Stimulated activated CD4-positive, alpha-beta T cell treated with anti-CD3 and anti-CD28 coated beads, Interleukin-1b, Interleukin-23, amount 100 ng/mL, for 4 hours (primary cell): ENCODE data around the gene SLC39A9.

Experiments
- DNase-seq, 2 donors: peaks; one replicate each; pipeline ENCODE4 v3.0.0-alpha.2; 2020; ENCODE audit warnings: low read depth in 2 of 2

SLC39A9 gene

GRCh38 chr14:69398053-69398817, at the start of gene SLC39A9, which contains the start of gene ERH:
Gene SLC39A9 (plus strand): TSS chr14:69398692. CDS start chr14:69399370, 678 bp downstream.
Gene ERH (minus strand): TSS chr14:69398299. CDS start chr14:69398233, 66 bp downstream.
- DNase-seq = peak; percentile 84 to 87

DNA sequence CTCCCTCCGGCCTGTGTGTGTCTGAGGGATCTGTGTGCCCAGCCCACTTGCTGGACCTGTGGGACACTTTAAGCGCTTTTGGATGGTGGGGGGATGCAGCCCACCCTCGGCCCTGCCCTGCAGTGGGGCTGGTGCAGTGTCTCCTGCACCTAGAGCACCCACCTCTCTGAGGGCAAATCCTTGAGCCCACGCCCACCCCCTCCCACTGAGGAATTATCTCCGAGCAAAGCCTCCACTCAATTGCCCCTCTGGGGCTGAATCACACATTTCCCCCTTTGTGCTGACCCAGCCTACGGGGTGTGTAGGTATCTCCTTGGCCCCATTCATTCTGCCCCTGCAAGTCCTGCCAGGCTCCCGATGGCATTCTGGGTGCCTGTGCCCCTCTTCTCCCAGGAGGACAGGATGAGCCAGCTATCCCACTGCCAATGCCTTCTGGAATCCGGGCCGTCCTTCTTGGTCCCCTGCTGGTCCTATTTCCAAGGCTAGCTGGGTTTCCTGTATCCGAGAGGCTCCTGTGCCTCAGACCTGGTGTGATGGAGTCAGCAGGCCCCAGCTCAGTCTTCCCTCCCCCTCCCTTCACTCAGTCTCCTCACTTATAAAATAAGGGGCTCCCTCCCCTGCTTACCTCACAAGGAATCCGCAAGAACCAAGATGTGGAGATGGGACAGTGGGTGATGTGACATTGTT, 49.3 kb upstream of the SLC39A9 start:
- DNase-seq = no peak

- no peak for DNase-seq
Observed at GRCh38 chr14:69350892-69351291, 47.6 kb upstream of the SLC39A9 start.

DNA sequence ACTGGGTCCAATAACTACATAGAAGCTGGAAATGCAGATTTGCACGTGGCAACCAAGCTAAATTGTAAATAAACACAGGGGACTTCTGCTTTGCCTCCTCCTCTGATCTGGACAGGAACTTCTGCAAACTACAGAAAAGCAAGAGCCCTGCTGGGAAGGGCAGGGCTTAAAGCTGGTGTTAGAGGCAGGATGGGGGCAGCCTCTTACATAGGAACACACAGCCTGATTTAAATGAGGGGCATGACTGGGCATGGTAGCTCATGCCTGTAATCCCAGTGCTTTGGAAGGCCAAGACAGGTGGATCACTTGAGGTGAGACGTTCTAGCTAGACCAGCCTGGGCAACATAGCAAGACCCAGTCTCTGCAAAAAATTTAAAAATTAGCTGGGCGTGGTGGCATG, 47.1 kb upstream of the SLC39A9 start:
- DNase-seq = no peak

DNA sequence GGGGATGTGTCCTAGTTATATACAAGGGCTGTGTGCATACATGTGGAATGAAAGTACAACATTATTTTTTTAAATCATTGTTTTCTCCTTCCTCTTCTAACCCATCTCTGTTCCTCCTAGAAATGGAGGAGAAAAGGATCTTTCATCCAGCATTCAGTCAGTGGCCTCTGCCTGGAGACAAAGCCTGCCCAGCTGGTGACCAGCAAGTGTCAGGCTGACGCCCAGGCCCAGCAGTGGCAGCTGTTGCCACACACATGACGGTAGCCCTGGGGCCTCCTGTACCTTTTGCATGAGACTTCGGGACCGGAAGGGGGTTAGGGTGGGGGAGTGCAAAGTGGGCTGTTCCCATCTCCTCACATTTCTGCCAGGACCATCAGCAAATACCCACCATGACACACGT, 46.6 kb upstream of the SLC39A9 start:
- DNase-seq = no peak

- DNase-seq = no peak
Observed at GRCh38 chr14:69353168-69353567, 45.3 kb upstream of the SLC39A9 start.

DNA sequence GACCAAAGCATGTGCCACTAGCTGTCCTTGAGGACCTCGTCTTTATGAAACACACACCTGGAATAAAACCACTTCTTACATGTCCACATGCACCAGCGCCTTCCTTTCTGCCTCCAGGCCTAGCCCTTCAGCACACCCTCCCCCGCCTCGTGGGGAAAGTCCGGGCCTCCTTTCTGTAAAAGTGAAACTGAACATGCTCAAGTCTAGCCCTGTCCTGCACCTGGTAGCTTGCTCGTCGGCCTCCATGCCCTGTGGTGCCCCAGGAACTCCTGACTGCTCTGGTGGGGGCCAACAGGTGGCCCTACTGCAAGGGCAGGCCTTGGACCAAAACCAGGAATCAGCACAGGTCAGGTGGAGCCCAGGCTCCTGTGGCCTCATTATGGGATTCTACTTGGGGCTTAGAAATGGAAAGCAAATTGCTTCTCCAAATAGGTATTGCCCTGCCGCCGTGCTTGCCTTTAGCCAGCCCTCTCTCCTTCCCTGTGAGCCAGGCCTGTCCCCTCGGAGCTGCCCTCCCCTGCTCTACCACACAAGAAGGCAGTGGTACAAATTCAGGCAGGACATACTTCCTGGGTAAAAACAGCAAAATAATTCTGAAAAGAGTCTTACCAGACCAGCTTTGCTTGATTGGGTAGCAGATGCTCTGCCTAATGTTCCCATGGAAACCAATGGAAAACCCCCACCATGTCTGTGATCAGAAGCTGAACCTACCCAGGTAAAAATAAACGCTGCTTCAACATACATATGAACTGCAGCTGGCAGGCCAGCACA, 43.9 kb upstream of the SLC39A9 start:
- DNase-seq = peak; percentile 41 to 52

DNA sequence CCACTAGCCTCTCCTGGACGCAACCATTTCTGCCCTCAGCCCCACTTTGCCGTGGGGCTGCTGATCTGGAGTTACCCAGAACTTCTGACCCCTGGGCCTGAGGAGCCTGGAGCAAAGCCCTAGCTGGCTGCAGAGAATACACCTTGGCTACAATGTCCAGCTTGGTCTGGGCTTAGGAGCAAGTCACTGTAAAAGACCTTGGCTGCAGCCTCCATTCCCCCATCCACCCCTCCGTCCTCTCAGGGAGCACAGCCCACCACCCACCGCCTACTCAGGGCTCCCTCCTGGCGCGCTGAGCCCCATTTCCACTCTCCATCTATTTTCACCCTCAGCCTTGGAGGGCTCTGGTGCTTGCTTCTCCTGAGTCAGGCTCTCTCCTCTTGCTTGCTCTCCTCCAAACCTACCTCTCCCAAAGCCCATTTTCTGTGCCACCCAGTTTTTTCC, 43.3 kb upstream of the SLC39A9 start:
- no peak for DNase-seq

DNA sequence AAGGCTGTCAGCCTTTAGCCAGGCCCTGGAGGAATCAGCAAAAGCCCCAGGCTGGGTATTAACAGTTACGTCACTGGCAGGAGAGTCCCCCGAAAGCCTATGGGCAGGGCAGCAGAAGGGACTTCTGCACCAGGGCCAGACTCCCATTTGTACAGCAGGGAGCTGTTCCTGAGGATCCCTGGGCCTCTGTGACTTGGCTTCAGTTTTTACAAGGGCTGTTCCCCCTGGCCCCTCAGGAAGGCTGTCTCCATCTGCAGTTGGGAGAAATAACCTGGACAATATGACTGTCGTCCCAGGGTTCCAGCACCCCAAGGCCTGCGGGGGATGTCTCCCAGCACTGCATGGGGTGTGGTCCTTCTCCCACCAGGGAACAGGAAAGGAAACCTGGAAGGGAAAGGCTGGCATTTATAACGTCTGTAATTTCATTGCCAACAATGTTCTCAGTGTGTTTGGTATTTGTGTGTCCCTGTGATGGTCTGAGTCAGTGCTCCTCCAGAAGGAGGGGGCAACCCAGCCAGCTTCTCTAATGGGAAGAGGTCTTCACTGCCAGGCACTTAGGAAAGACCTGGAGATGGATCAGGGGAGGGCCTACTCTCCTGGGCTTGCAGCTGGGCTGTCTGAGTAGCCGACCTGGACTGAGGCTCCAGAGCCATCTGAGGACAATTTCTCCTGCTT, 42.7 kb upstream of the SLC39A9 start:
- DNase-seq = no peak

DNA sequence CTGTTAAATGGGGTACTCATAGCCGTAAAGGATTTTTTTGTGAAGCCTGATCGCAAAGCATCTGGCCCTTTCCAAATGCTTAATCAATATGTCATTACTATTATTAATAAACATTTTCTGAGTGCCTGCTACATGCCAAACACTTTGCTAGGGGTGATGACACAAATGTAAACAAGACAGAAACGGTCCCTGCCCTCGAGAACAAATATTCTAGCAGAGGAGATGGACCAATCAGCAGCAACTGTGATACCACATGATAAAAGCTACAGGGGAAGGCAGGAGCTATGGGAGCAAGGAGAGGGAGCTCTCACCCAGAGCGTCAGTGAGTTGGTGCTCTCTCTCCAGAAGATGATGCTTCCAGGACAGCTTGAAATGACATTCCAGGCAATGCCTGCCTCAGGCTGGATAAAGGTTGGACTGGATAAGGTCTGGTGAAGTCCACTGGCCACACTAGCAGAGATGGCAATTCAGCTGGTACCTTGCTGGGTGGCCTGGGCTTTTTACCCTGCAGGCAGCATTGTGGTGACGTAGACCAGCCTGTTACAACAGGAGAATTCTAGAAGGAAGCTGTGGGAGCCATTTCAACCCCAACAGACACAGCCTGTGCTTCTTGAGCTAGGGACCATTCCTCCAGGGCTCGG, 41.5 kb upstream of the SLC39A9 start:
- no peak for DNase-seq

GRCh38 chr14:69357544-69358200, 40.8 kb upstream of the SLC39A9 start:
- no peak for DNase-seq

GRCh38 chr14:69358233-69358963, 40.1 kb upstream of the SLC39A9 start:
- peak in 1 of 2 donors; percentile 9 for DNase-seq

DNA sequence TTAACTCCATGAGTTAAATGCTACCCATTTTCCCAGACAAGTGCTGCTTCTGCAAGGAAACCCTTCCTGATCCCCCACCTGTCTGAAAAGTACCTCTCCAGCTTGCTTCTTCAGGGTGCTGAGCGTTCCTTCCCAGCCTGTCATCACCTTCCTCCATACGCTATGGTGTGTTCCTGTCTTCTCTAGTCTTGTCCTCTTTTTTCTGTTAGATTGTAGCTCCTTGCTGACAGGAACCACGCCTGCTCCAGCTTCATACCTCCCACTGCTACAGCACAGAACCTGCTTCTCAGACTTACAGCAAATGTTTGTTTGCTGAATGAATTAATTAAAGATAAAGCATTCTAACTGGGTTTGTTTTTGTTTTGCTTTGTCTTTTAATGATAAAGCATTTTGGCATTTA, 39.5 kb upstream of the SLC39A9 start:
- DNase-seq = no peak

- no peak for DNase-seq
Observed at GRCh38 chr14:69360438-69361108, 37.9 kb upstream of the SLC39A9 start.

DNA sequence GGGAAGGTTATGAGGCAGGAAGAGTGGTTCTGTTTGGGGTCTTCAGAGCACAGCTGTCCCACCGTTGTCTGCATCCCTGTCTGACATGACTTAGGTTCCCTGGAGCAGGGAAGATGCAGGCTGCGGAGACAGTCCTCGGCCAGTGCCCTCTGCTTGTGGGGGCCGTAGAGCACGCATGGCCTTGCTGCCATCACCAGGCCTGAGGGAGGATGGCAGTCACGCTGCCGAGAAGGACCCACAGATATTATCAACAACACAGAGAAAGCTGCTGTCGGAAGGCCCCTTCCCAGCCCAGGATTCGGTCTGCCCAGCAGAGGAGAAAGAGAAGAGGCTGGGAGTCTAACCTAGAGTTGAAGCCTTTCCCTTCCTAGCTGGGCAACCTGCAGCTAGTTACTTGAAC, 35.4 kb upstream of the SLC39A9 start:
- no peak for DNase-seq

DNA sequence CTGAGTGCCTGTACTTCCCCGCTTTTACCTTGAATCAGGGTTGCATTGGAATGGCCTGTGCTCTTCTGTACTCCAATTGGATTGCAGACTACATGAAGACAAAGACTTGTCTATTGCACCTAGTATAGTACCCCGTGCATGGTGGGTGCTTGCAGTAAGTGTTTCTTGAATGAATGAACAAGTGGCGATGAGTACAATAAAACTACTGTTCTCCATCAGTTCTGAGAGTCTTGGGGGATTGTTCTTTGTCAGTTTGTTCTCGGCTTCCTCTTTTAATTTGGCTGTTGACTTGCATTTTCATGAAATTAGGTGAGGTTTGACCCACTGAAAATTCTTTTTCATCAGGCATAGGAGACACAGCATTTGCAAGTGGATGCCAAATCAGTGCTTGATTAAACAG, 34.5 kb upstream of the SLC39A9 start:
- no peak for DNase-seq

DNA sequence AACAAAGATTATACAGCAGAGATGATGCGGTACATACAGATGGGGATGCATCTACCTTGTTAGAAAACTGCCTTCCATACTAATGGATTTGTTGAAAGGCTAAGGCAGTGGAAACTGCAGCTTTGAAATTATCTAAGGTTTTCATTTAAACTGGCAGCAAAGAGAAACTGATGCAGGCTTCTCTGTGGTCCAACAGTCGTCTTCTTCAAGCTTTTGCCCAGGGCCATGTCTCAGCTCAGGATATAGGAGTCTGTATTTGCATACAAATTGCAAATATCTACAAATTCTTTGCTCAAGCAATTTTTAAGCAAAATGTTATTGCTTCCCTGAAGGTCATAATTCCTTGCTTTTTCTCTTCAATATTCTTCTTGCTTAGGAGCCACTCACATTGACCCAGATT, 34.1 kb upstream of the SLC39A9 start:
- DNase-seq = no peak

- no peak for DNase-seq
Observed at GRCh38 chr14:69366069-69366468, 32.4 kb upstream of the SLC39A9 start.

GRCh38 chr14:69366761-69367160, 31.7 kb upstream of the SLC39A9 start:
- DNase-seq = no peak

DNA sequence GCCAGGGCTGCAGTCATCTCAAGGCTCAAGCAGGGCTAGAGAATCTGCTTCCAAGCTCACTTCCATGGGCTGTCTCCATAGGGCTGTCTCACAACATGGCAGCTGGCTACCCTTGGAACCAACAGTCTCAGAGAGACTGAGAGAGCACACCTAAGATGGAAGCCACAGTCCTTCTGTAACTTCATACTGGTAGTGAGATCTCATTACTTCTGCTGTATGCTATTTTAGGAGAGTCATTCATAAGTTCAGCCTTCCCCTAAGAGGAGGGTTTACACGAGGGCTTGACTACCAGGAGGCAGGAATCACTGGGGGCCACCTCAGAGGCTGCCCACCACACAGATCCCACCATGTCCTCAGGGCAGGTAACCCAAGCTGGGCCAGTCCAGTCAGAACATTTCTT, 30.1 kb upstream of the SLC39A9 start:
- no peak for DNase-seq
